OCI-LY3 (cell line): Measurements from ENCODE around the gene POP7.
"Not testable (repeated sequence)": the region's sequence is repeated elsewhere in the genome, so short reads cannot be mapped to it uniquely, and the experiment has no call there.

Source experiments
- CTCF ChIP-seq: fragments of 200-600, 300-600 bp; sonication (generic); IDR thresholded peaks from 2 replicates; pipeline ENCODE4 v1.5.1; 2014; ENCODE audit warnings: antibody characterized with exemption, low read length, low read depth
- EZH2phosphoT487 ChIP-seq: fragments of 200-600 bp; shearing (Covaris generic); IDR thresholded peaks from 2 replicates; pipeline ENCODE4 v1.6.1; 2018; ENCODE audit warnings: antibody characterized with exemption, mixed run types, low read depth

GRCh38 chr7:100662194-100662776, 43.6 kb upstream of the POP7 start:
- not testable (repeated sequence) for TF ChIP-seq CTCF, EZH2phosphoT487
